Measurements from ENCODE around the gene TIGD2.

DNA sequence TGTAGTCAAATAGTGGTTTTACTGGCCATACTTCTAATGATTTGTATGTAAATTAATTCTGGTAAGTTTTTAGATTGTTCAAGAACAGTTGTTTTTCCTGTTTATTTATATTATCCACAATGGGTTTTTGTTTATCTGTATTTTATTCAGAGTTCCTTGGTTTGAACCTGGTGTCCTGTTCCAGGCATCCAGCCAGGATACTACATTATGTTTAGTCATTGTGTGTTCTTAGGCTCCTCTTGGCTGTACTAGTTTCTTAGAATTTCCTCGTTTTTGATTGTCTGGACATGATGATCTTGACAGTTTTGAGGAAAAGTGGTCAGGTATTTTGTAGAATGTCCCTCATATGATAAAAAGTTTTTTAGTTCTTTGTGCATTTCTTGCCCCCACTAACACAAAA is 7.8 kb downstream of the TIGD2 start:
- TF ChIP-seq CTCF (conservative IDR thresholded peaks at IDR 0.05; ENCODE audit: low read depth in 2 of 2) (no peak), POLR2AphosphoS5 (IDR thresholded peaks at IDR 0.05; ENCODE audit: low read depth) (no peak), ETS1 (IDR thresholded peaks at IDR 0.05) (no peak), EZH2phosphoT487 (IDR thresholded peaks at IDR 0.05; ENCODE audit: unreplicated experiment) (no peak), EZH2 (IDR thresholded peaks at IDR 0.05; ENCODE audit: low read depth, unreplicated experiment) (no peak), REST (IDR thresholded peaks at IDR 0.05; ENCODE audit: unreplicated experiment) (no peak), ZNF462 (CRISPR knock-in tag; IDR thresholded peaks at IDR 0.05) (no peak), ZNF331 (CRISPR knock-in tag; IDR thresholded peaks at IDR 0.05; ENCODE audit: low read depth) (no peak), CREB1 (CRISPR knock-in tag; IDR thresholded peaks at IDR 0.05; ENCODE audit: low read depth) (no peak), NANOG (IDR thresholded peaks at IDR 0.05; ENCODE audit: borderline replicate concordance) (no peak)

Measured in GM23338 (cell line).